ENCODE measurements around the gene GRM5.

Gene GRM5

GRCh38 chr11:88827018-88827676, 238.6 kb downstream of the GRM5 start:
- no peak overlapping the region for H3K4me2 ChIP-seq (ENCODE audit: insufficient read depth, low read length, poor library complexity, severe bottlenecking)
- no peak overlapping the region for H2BK5ac ChIP-seq (ENCODE audit: low read length)
- no peak overlapping the region for H2BK120ac ChIP-seq (ENCODE audit: low read depth, low read length)
- H3K14ac ChIP-seq (ENCODE audit: low read length) = no peak overlapping the region
- no peak overlapping the region for H4K8ac ChIP-seq (ENCODE audit: low read depth, low read length)
- no peaks in the 10 kb centered on the region for H3K9me3 ChIP-seq (replicated peaks in 1 of 2; ENCODE audit: control insufficient read depth in 2 of 2, insufficient read depth in 1 of 2, low read depth in 1 of 2, low read length in 2 of 2)
- H3K23ac ChIP-seq (ENCODE audit: low read depth, low read length, poor library complexity) = no peak overlapping the region
- no peaks in the 10 kb centered on the region for H3K27me3 ChIP-seq (ENCODE audit: control insufficient read depth in 3 of 3, insufficient read depth in 3 of 3, low read depth in 1 of 3, low read length in 3 of 3)
- WGBS, 2 donors (ENCODE audit: extremely low coverage in 2 of 2, insufficient read length in 2 of 2, insufficient replicate concordance in 1 of 2) = no CpG with 5 or more reads among the region's 3 CpGs
- no peaks in the 10 kb centered on the region for H3K4me1 ChIP-seq (ENCODE audit: control insufficient read depth in 2 of 2, insufficient read depth in 1 of 2, low read depth in 1 of 2, low read length in 2 of 2)
- H2AK5ac ChIP-seq (ENCODE audit: low read depth, low read length) = no peak overlapping the region
- no peak overlapping the region for H4K91ac ChIP-seq (ENCODE audit: low read depth, low read length, poor library complexity)
- no peak overlapping the region for H2BK12ac ChIP-seq (ENCODE audit: low read length)
- no peak overlapping the region for H2BK15ac ChIP-seq (ENCODE audit: low read length)
- no peak overlapping the region for H3K18ac ChIP-seq (ENCODE audit: low read length)
- DNase-seq (ENCODE audit: low spot score) = no peak
- H3K4ac ChIP-seq (ENCODE audit: low read length) = no peak overlapping the region
- H2AFZ ChIP-seq (ENCODE audit: low read length) = no peak overlapping the region
- no peak overlapping the region for H3K9ac ChIP-seq (ENCODE audit: low read depth, low read length, poor library complexity)
- no peaks in the 10 kb centered on the region for H3K79me1 ChIP-seq (ENCODE audit: low read depth, low read length)
- H3K4me3 ChIP-seq (ENCODE audit: low read length in 2 of 2) = no peak overlapping the region
- H3K36me3 ChIP-seq (replicated peaks in 1 of 2; ENCODE audit: control insufficient read depth in 2 of 2, insufficient read depth in 2 of 2, low read length in 2 of 2) = no peaks in the 10 kb centered on the region
- H3K27ac ChIP-seq (replicated peaks; ENCODE audit: low read length) = no peak overlapping the region

- H4K91ac ChIP-seq (ENCODE audit: low read depth, low read length, poor library complexity) = no peak overlapping the region
- no peak overlapping the region for H2BK120ac ChIP-seq (ENCODE audit: low read depth, low read length)
- no peak overlapping the region for H3K23ac ChIP-seq (ENCODE audit: low read depth, low read length, poor library complexity)
- no peak overlapping the region for H2BK15ac ChIP-seq (ENCODE audit: low read length)
- H3K18ac ChIP-seq (ENCODE audit: low read length) = no peak overlapping the region
- H3K4ac ChIP-seq (ENCODE audit: low read length) = no peak overlapping the region
- H3K4me1 ChIP-seq (ENCODE audit: control insufficient read depth in 2 of 2, insufficient read depth in 1 of 2, low read depth in 1 of 2, low read length in 2 of 2) = no peaks in the 10 kb centered on the region
- no peak overlapping the region for H2BK5ac ChIP-seq (ENCODE audit: low read length)
- no peaks in the 10 kb centered on the region for H3K27me3 ChIP-seq (ENCODE audit: control insufficient read depth in 3 of 3, insufficient read depth in 3 of 3, low read depth in 1 of 3, low read length in 3 of 3)
- H3K36me3 ChIP-seq (replicated peaks in 1 of 2; ENCODE audit: control insufficient read depth in 2 of 2, insufficient read depth in 2 of 2, low read length in 2 of 2) = no peaks in the 10 kb centered on the region
- H3K9me3 ChIP-seq (replicated peaks in 1 of 2; ENCODE audit: control insufficient read depth in 2 of 2, insufficient read depth in 1 of 2, low read depth in 1 of 2, low read length in 2 of 2) = no peaks in the 10 kb centered on the region
- no CpG with 5 or more reads among the region's 3 CpGs for WGBS, 2 donors (ENCODE audit: extremely low coverage in 2 of 2, insufficient read length in 2 of 2, insufficient replicate concordance in 1 of 2)
- H4K8ac ChIP-seq (ENCODE audit: low read depth, low read length) = no peak overlapping the region
- DNase-seq (ENCODE audit: low spot score) = no peak
- no peak overlapping the region for H2AK5ac ChIP-seq (ENCODE audit: low read depth, low read length)
- H2AFZ ChIP-seq (ENCODE audit: low read length) = no peak overlapping the region
- H3K79me1 ChIP-seq (ENCODE audit: low read depth, low read length) = no peaks in the 10 kb centered on the region
- no peak overlapping the region for H3K9ac ChIP-seq (ENCODE audit: low read depth, low read length, poor library complexity)
- no peak overlapping the region for H3K14ac ChIP-seq (ENCODE audit: low read length)
- no peak overlapping the region for H3K27ac ChIP-seq (replicated peaks; ENCODE audit: low read length)
- no peak overlapping the region for H3K4me2 ChIP-seq (ENCODE audit: insufficient read depth, low read length, poor library complexity, severe bottlenecking)
- no peak overlapping the region for H2BK12ac ChIP-seq (ENCODE audit: low read length)
- no peak overlapping the region for H3K4me3 ChIP-seq (ENCODE audit: low read length in 2 of 2)
Measured at GRCh38 chr11:88819616-88820015, 246.2 kb downstream of the GRM5 start.

GRCh38 chr11:88818978-88819377, 246.8 kb downstream of the GRM5 start:
- Histone ChIP-seq H3K27me3 (ENCODE audit: control insufficient read depth in 3 of 3, insufficient read depth in 3 of 3, low read depth in 1 of 3, low read length in 3 of 3) (no peaks in the 10 kb centered on the region), H3K14ac (ENCODE audit: low read length) (no peak overlapping the region), H3K36me3 (replicated peaks in 1 of 2; ENCODE audit: control insufficient read depth in 2 of 2, insufficient read depth in 2 of 2, low read length in 2 of 2) (no peaks in the 10 kb centered on the region), H2AK5ac (ENCODE audit: low read depth, low read length) (no peak overlapping the region), H3K9ac (ENCODE audit: low read depth, low read length, poor library complexity) (no peak overlapping the region), H3K4me1 (ENCODE audit: control insufficient read depth in 2 of 2, insufficient read depth in 1 of 2, low read depth in 1 of 2, low read length in 2 of 2) (no peaks in the 10 kb centered on the region), H3K27ac (replicated peaks; ENCODE audit: low read length) (no peak overlapping the region), H3K79me1 (ENCODE audit: low read depth, low read length) (no peaks in the 10 kb centered on the region), H4K8ac (ENCODE audit: low read depth, low read length) (no peak overlapping the region), H3K4ac (ENCODE audit: low read length) (no peak overlapping the region), H3K23ac (ENCODE audit: low read depth, low read length, poor library complexity) (no peak overlapping the region), H3K9me3 (replicated peaks in 1 of 2; ENCODE audit: control insufficient read depth in 2 of 2, insufficient read depth in 1 of 2, low read depth in 1 of 2, low read length in 2 of 2) (no peaks in the 10 kb centered on the region), H2BK15ac (ENCODE audit: low read length) (no peak overlapping the region), H2BK120ac (ENCODE audit: low read depth, low read length) (no peak overlapping the region), H3K18ac (ENCODE audit: low read length) (no peak overlapping the region), H2BK5ac (ENCODE audit: low read length) (no peak overlapping the region), H4K91ac (ENCODE audit: low read depth, low read length, poor library complexity) (no peak overlapping the region), H2AFZ (ENCODE audit: low read length) (no peak overlapping the region), H3K4me2 (ENCODE audit: insufficient read depth, low read length, poor library complexity, severe bottlenecking) (no peak overlapping the region), H3K4me3 (ENCODE audit: low read length in 2 of 2) (no peak overlapping the region), H2BK12ac (ENCODE audit: low read length) (no peak overlapping the region)
- no peak for DNase-seq (ENCODE audit: low spot score)

GRCh38 chr11:88815505-88815904, 250.3 kb downstream of the GRM5 start:
- H3K18ac ChIP-seq (ENCODE audit: low read length) = no peak overlapping the region
- H3K4me3 ChIP-seq (ENCODE audit: low read length in 2 of 2) = no peak overlapping the region
- WGBS, 2 donors (ENCODE audit: extremely low coverage in 2 of 2, insufficient read length in 2 of 2, insufficient replicate concordance in 1 of 2) = no CpG with 5 or more reads among the region's 3 CpGs
- H3K23ac ChIP-seq (ENCODE audit: low read depth, low read length, poor library complexity) = no peak overlapping the region
- H3K9me3 ChIP-seq (replicated peaks in 1 of 2; ENCODE audit: control insufficient read depth in 2 of 2, insufficient read depth in 1 of 2, low read depth in 1 of 2, low read length in 2 of 2) = no peaks in the 10 kb centered on the region
- no peak overlapping the region for H3K27ac ChIP-seq (replicated peaks; ENCODE audit: low read length)
- no peak overlapping the region for H2BK120ac ChIP-seq (ENCODE audit: low read depth, low read length)
- H2BK15ac ChIP-seq (ENCODE audit: low read length) = no peak overlapping the region
- no peak overlapping the region for H4K8ac ChIP-seq (ENCODE audit: low read depth, low read length)
- no peak overlapping the region for H4K91ac ChIP-seq (ENCODE audit: low read depth, low read length, poor library complexity)
- no peak overlapping the region for H3K4me2 ChIP-seq (ENCODE audit: insufficient read depth, low read length, poor library complexity, severe bottlenecking)
- no peak overlapping the region for H2AFZ ChIP-seq (ENCODE audit: low read length)
- no peak for DNase-seq (ENCODE audit: low spot score)
- no peak overlapping the region for H2BK12ac ChIP-seq (ENCODE audit: low read length)
- no peak overlapping the region for H2BK5ac ChIP-seq (ENCODE audit: low read length)
- H3K4me1 ChIP-seq (ENCODE audit: control insufficient read depth in 2 of 2, insufficient read depth in 1 of 2, low read depth in 1 of 2, low read length in 2 of 2) = no peaks in the 10 kb centered on the region
- H3K9ac ChIP-seq (ENCODE audit: low read depth, low read length, poor library complexity) = no peak overlapping the region
- no peaks in the 10 kb centered on the region for H3K27me3 ChIP-seq (ENCODE audit: control insufficient read depth in 3 of 3, insufficient read depth in 3 of 3, low read depth in 1 of 3, low read length in 3 of 3)
- no peaks in the 10 kb centered on the region for H3K79me1 ChIP-seq (ENCODE audit: low read depth, low read length)
- H3K4ac ChIP-seq (ENCODE audit: low read length) = no peak overlapping the region
- H3K36me3 ChIP-seq (replicated peaks in 1 of 2; ENCODE audit: control insufficient read depth in 2 of 2, insufficient read depth in 2 of 2, low read length in 2 of 2) = no peaks in the 10 kb centered on the region
- no peak overlapping the region for H3K14ac ChIP-seq (ENCODE audit: low read length)
- H2AK5ac ChIP-seq (ENCODE audit: low read depth, low read length) = no peak overlapping the region

All from neuronal stem cell (in vitro differentiated cells).